Endometrial microvascular endothelial cells (primary cell): ENCODE data around the gene DAD1. TPM values are rescaled to one million over a fixed set of nuclear protein-coding genes. Genes with fewer than 3 reads are reported as not detected.
"Not testable (repeated sequence)": the region's sequence is repeated elsewhere in the genome, so short reads cannot be mapped to it uniquely, and the experiment has no call there.

Experiments used
- in situ Hi-C: cut with HindIII; loops from 2 replicates; pipeline ENCODE4 v1.10.0; 2017; ENCODE audit warnings: low sequenced_read_pairs, low pct_unique_long_range_greater_than_20kb; ENCODE audit errors: inconsistent ontology term
- total RNA-seq: library from RNA; depleted of rRNA; stranded (reverse); fragments of >200 nt; gene quantifications from one replicate; pipeline ENCODE4 v1.2.3, GENCODE V29; 2015; ENCODE audit errors: inconsistent ontology term

DAD1 gene
- total RNA-seq, 1 donor from 2014 or later = 480 TPM

GRCh38 chr14:22573804-22574203, 15.2 kb downstream of the DAD1 start:
- in situ Hi-C loops = no loop called here

- in situ Hi-C loops = no loop called here
These were observed 16.4 kb downstream of the DAD1 start for GRCh38 chr14:22572562-22573058.

GRCh38 chr14:22570132-22570949, 18.7 kb downstream of the DAD1 start:
- in situ Hi-C loops = no loop called here

DNA sequence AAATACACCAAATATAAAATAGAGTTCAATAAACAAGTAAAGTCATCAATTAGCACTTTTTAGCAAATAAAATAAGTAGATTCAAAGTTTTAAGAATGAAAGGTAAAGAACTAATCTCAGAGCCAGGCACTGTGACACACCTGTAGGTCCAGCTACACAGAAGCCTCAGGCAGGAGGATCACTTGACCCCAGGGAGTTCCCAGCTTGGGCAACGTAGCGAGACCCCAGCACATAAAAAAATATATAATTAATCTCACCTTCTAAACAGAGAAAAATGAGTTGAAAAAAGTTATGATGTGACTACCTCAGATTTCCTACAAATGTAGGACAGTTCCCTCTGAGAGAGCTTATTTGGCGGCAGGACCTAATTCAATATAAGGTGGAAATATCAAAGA, 19.3 kb downstream of the DAD1 start:
- in situ Hi-C loops = no loop called here

- in situ Hi-C loops = no loop called here
These were observed 19.8 kb downstream of the DAD1 start for GRCh38 chr14:22569106-22569736.

GRCh38 chr14:22567437-22567836, 21.6 kb downstream of the DAD1 start:
- in situ Hi-C loops = no loop called here

DNA sequence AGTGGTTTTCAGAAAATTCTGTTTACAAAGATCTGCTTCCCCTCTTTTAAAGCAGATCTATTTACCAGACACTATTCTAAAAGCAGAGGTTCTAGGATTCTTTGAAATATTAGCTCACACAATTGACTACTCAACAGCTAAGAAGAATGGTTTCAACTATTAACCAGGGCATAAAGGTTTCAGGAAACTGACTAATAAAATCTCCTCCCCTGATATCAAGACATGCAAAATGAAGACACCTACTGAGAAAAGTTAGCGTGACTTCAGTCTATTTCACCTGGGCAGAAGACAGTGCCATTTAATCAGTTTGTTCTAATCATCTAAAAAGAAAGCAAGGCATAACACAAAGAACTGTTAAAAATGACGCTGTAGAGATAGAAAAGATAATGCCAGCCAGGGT, 22.2 kb downstream of the DAD1 start:
- in situ Hi-C loops = no loop called here

DNA sequence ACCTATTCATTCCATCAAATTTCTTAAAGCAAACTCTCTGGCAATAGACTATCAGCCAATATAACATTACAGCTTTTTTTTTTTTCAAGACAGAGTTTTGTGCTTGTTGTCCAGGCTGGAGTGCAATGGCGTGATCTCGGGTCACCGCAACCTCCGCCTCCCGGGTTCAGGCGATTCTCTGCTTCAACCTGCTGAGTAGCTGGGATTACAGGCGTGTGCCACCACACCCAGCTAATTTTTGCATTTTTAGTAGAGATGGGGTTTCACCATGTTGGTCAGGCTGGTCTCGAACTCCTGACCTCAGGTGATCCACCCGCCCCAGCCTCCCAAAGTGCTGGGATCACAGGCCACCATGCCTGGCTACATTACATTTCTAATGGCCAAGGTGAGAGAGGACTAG, 22.8 kb downstream of the DAD1 start:
- in situ Hi-C loops = not testable (repeated sequence)

- in situ Hi-C loops = no loop called here
These were observed 23.6 kb downstream of the DAD1 start for GRCh38 chr14:22565391-22565945.

GRCh38 chr14:22564463-22564862, 24.6 kb downstream of the DAD1 start:
- in situ Hi-C loops = no loop called here

DNA sequence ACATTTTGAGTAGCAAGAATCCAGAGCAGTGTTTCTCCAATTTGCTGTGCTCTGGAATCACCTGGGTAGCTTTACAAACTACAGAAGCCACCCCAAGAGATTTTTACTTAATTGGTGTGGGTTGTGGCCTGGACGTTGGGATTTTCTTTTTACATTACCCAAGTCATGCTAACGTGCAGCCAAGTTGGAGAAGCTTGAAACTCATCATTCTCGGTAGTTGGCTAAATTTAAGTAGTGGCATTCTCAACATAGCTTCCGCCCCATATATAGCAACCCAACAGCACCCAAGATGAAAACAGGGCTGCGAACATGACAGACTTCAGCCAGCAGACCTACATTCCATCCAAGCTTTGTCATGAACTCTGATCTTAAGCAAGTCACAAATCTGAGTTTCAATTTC, 25.0 kb downstream of the DAD1 start:
- in situ Hi-C loops = no loop called here

DNA sequence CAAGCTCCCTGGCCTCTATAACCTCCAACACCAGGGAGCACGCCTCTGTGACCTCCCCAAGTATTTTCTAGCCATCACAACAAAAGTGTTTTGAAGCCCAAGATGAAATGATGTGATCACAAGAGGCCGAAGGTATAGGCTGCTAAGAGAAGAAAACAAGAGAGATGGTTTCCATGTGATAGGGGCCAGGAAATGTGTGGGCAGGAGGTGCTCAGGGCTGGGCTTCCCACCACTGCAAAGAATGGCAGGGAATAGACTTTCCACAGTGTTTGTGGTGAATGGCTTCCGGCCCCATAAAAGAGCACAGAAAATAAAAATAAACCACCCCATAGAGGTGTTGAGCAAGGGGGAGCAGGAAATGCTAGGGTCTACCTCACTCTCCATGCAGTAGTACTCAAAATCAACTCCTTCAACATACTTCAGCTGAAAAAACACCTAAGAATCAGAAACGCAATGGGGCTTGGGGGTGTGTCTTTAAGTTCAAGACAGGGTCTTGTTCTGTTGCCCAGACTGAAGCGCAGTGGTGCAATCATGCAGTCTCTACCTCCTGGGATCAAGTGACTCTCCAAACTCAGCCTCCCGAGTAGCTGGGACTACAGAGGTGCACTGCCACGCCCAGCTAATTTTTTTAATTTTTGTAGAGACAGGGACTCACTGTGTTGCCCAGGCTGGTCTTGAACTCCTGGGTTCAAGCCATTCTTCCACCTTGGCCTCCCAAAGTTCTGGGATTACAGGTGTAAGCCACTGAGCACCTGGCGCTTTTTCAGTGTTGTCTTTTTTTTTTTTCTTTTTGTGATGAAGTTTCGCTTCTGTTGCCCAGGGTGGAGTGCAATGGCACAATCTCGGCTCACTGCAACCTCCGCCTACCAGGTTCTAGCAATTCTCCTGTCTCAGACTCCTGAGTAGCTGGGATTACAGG, 27.1 kb downstream of the DAD1 start:
- in situ Hi-C loops = no loop called here

DNA sequence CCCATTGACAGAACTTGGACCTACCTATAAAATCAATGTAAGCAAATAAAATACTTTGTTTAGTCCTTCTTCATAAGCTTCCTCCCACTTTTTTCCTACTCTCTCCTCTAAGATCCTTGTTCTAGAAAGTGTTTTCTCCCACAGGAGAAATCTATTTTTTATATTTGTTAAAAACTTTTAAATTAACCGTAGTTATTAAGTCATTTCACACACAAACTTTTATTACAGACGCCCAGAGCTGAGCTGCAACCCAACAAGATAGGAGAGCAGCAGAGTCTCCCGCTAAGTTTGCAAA, 27.7 kb downstream of the DAD1 start:
- in situ Hi-C loops = no loop called here

- in situ Hi-C loops = no loop called here
These were observed 28.2 kb downstream of the DAD1 start for GRCh38 chr14:22560662-22561365.

- in situ Hi-C loops = no loop called here
These were observed 30.0 kb downstream of the DAD1 start for GRCh38 chr14:22559041-22559440.

- in situ Hi-C loops = no loop called here
These were observed 30.7 kb downstream of the DAD1 start for GRCh38 chr14:22558221-22558913.

- in situ Hi-C loops = no loop called here
These were observed 31.2 kb downstream of the DAD1 start for GRCh38 chr14:22557846-22558220.

- in situ Hi-C loops = no loop called here
These were observed 31.9 kb downstream of the DAD1 start for GRCh38 chr14:22556990-22557623.
